ENCODE results near the gene BNIP2. TPM values are rescaled to one million over a fixed set of nuclear protein-coding genes. Genes with fewer than 3 reads are reported as not detected.

Gene BNIP2
- total and polyA plus RNA-seq, 2 of the 13 experiments (the other 11 are each of a cell fraction or from before 2014, with no cell fraction given) = 17.4 to 57.6 TPM

DNA sequence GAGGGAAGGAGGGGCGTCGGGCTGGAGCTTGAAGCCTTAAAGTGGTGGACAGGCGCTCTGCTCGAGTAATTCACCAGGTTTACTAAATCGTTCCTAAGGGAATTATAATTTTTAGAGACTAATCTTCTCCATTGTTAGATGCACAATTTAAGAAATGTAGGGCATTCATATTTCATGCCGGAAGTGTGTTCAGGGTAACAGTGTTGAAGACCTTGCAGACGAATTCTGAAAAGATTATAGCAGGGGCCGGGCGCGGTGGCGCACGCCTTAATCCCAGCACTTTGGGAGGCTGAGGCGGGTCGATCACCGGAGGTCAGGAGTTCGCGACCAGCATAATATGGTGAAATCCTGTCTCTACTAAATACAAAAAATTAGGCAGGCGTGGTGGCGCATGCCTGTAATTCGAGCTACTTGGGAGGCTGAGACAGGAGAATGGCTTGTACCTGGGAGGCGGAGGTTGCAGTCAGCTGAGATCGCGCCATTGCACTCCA, 31.4 kb downstream of the BNIP2 start:
- intact Hi-C loops (cut with micrococcal nuclease; ENCODE audit: unreplicated experiment) = no loop called here
- 75% methylated on average over 23 of the region's 23 CpGs for WGBS (ENCODE audit: low lambda C conversion rate)
- Histone ChIP-seq H4K20me1 (ENCODE audit: insufficient read depth, low read length) (peaks cover 5% of the 10 kb centered on the region), H3K4me3 (replicated peaks in 1 of 3; ENCODE audit: insufficient read depth in 1 of 3, low read depth in 2 of 3, low read length in 3 of 3) (peak overlapping the region in 1 of 3 experiments; percentile 90; a peak in 2 of 6 replicates), H3K4me2 (ENCODE audit: low read depth, low read length) (peak overlapping the region; percentile 49), H3K9me3 (ENCODE audit: low read length) (peaks cover under 1% of the 10 kb centered on the region; the same call in 1 of the 2 replicates), H3K27me3 (ENCODE audit: control insufficient read depth in 1 of 2, insufficient read depth in 2 of 2, low read length in 2 of 2) (no peaks in the 10 kb centered on the region), H3K9ac (ENCODE audit: insufficient read depth, low read depth, low read length) (no peak overlapping the region), H3K36me3 (replicated peaks in 1 of 2; ENCODE audit: control insufficient read depth in 1 of 2, insufficient read depth in 2 of 2, low read length in 2 of 2) (peaks cover 5 to 29% of the 10 kb centered on the region in 2 experiments), H3K4me1 (ENCODE audit: insufficient read depth, low read length) (peaks cover 38% of the 10 kb centered on the region), H2AFZ (ENCODE audit: low read length) (no peak overlapping the region), H3K27ac (ENCODE audit: extremely low read length, insufficient read depth, low read length) (no peak overlapping the region), H3K79me2 (ENCODE audit: insufficient read depth, low read length) (peaks cover 46% of the 10 kb centered on the region)
- BruUV-seq (replicated peaks) = no TSS peak
- FAIRE-seq (no peak), ATAC-seq (peak; percentile 8; the same call in 2 of the 3 replicates), DNase-seq (ENCODE audit: low spot score) (no peak)
- CTCF ChIA-PET (ENCODE audit: low intra/inter-chr PET ratio, low total read pairs) = no interaction called here
- in situ Hi-C loops (cut with HindIII; ENCODE audit: extremely low pct_ligation_motif_present, low pct_unique_long_range_greater_than_20kb) = no loop called here
- POLR2A ChIA-PET = interaction anchor here (0.6 to 2.1 kb wide), 11 partner anchors 9 to 134 kb away, joined by 3 to 17 read pairs (median 4); partner anchors contain the start of genes BNIP2 and GCNT3
- TF ChIP-seq ZNF260 (CRISPR knock-in tag; IDR thresholded peaks at IDR 0.05; ENCODE audit: borderline replicate concordance, low read depth) (no peak), ZFX (CRISPR knock-in tag; IDR thresholded peaks at IDR 0.05; ENCODE audit: low read depth) (no peak), LBX2 (CRISPR knock-in tag; IDR thresholded peaks at IDR 0.05; ENCODE audit: borderline replicate concordance) (no peak), ZGPAT (CRISPR knock-in tag; IDR thresholded peaks at IDR 0.05) (no peak), ZBTB25 (CRISPR knock-in tag; IDR thresholded peaks at IDR 0.05) (no peak), ZNF296 (CRISPR knock-in tag; conservative IDR thresholded peaks at IDR 0.05) (no peak), GPBP1L1 (CRISPR knock-in tag; IDR thresholded peaks at IDR 0.05) (no peak), GLI4 (CRISPR knock-in tag; IDR thresholded peaks at IDR 0.05; ENCODE audit: borderline replicate concordance) (0 out of 2 replicates have a peak, but pooled peaks have one; percentile 4), SRY (CRISPR knock-in tag; IDR thresholded peaks at IDR 0.05) (no peak), TFDP2 (CRISPR knock-in tag; IDR thresholded peaks at IDR 0.05) (no peak), KLF12 (CRISPR knock-in tag; IDR thresholded peaks at IDR 0.05; ENCODE audit: borderline replicate concordance) (no peak), NR1H2 (CRISPR knock-in tag; IDR thresholded peaks at IDR 0.05; ENCODE audit: borderline replicate concordance, low read depth) (no peak), TSC22D2 (CRISPR knock-in tag; IDR thresholded peaks at IDR 0.05; ENCODE audit: borderline replicate concordance) (no peak), FOXA3 (CRISPR knock-in tag; IDR thresholded peaks at IDR 0.05) (no peak), CENPT (CRISPR knock-in tag; IDR thresholded peaks at IDR 0.05; ENCODE audit: low read depth) (no peak)
- TF ChIP-seq, protein P1, sequence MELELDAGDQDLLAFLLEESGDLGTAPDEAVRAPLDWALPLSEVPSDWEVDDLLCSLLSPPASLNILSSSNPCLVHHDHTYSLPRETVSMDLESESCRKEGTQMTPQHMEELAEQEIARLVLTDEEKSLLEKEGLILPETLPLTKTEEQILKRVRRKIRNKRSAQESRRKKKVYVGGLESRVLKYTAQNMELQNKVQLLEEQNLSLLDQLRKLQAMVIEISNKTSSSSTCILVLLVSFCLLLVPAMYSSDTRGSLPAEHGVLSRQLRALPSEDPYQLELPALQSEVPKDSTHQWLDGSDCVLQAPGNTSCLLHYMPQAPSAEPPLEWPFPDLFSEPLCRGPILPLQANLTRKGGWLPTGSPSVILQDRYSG (CRISPR knock-in tag; IDR thresholded peaks at IDR 0.05) = no peak
- TF ChIP-seq, protein P2, sequence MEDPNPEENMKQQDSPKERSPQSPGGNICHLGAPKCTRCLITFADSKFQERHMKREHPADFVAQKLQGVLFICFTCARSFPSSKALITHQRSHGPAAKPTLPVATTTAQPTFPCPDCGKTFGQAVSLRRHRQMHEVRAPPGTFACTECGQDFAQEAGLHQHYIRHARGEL (CRISPR knock-in tag; IDR thresholded peaks at IDR 0.05) = no peak
